ENCODE data around the gene ARHGEF16. TPM values are rescaled to one million over a fixed set of nuclear protein-coding genes. Genes with fewer than 3 reads are reported as not detected.

Gene ARHGEF16
- total RNA-seq, 2 experiments from 2014 or later, result 0.21 TPM; not detected in 1

- ChIA-PET CTCF (no interaction called here), POLR2A (no interaction called here)
Measured at GRCh38 chr1:3434406-3435110, 19.9 kb upstream of the ARHGEF16 start.

GRCh38 chr1:3435666-3436065 is 18.8 kb upstream of the ARHGEF16 start:
- CTCF ChIA-PET, result no interaction called here
- POLR2A ChIA-PET, result no interaction called here

GRCh38 chr1:3436451-3436850 is 18.0 kb upstream of the ARHGEF16 start:
- CTCF ChIA-PET, result interaction anchor here (1.3 kb wide), 1 partner anchor 16 kb away, joined by 4 read pairs; no protein-coding TSS in a partner anchor
- POLR2A ChIA-PET, result no interaction called here

GRCh38 chr1:3436901-3437300 is 17.6 kb upstream of the ARHGEF16 start:
- POLR2A ChIA-PET, result no interaction called here
- CTCF ChIA-PET, result interaction anchor here (1.3 kb wide), 1 partner anchor 16 kb away, joined by 4 read pairs; no protein-coding TSS in a partner anchor

- POLR2A ChIA-PET, result no interaction called here
- CTCF ChIA-PET, result interaction anchor here (1.1 kb wide), 1 partner anchor 14 kb away, joined by 4 read pairs; no protein-coding TSS in a partner anchor
Measured at GRCh38 chr1:3438661-3439180, 15.7 kb upstream of the ARHGEF16 start.

GRCh38 chr1:3439346-3440299 is 14.8 kb upstream of the ARHGEF16 start:
- ChIA-PET CTCF (interaction anchor here (1.1 kb wide), 1 partner anchor 13 kb away, joined by 4 read pairs; no protein-coding TSS in a partner anchor), POLR2A (no interaction called here)

GRCh38 chr1:3440300-3440681 is 14.2 kb upstream of the ARHGEF16 start:
- POLR2A ChIA-PET, result no interaction called here
- CTCF ChIA-PET, result no interaction called here

- ChIA-PET CTCF (no interaction called here), POLR2A (no interaction called here)
Measured at GRCh38 chr1:3440711-3441409, 13.6 kb upstream of the ARHGEF16 start.

GRCh38 chr1:3441410-3441847 is 13.0 kb upstream of the ARHGEF16 start:
- ChIA-PET POLR2A (no interaction called here), CTCF (no interaction called here)

GRCh38 chr1:3441880-3442279 is 12.6 kb upstream of the ARHGEF16 start:
- CTCF ChIA-PET, result no interaction called here
- POLR2A ChIA-PET, result no interaction called here

GRCh38 chr1:3442331-3442730 is 12.1 kb upstream of the ARHGEF16 start:
- POLR2A ChIA-PET, result no interaction called here
- CTCF ChIA-PET, result no interaction called here

- ChIA-PET CTCF (no interaction called here), POLR2A (no interaction called here)
Measured at GRCh38 chr1:3442901-3443300, 11.6 kb upstream of the ARHGEF16 start.

GRCh38 chr1:3443807-3444206 is 10.7 kb upstream of the ARHGEF16 start:
- CTCF ChIA-PET, result no interaction called here
- POLR2A ChIA-PET, result no interaction called here

- ChIA-PET POLR2A (no interaction called here), CTCF (no interaction called here)
Measured at GRCh38 chr1:3444298-3444697, 10.2 kb upstream of the ARHGEF16 start.

GRCh38 chr1:3444736-3445135 is 9.7 kb upstream of the ARHGEF16 start:
- ChIA-PET CTCF (no interaction called here), POLR2A (no interaction called here)

- ChIA-PET CTCF (interaction anchor here (1.2 kb wide), 1 partner anchor 169 kb away, joined by 4 read pairs; no protein-coding TSS in a partner anchor), POLR2A (no interaction called here)
Measured at GRCh38 chr1:3450202-3450863, 4.1 kb upstream of the ARHGEF16 start.

GRCh38 chr1:3450983-3451382 is 3.5 kb upstream of the ARHGEF16 start:
- ChIA-PET POLR2A (no interaction called here), CTCF (interaction anchor here (1.2 kb wide), 1 partner anchor 168 kb away, joined by 4 read pairs; no protein-coding TSS in a partner anchor)

- ChIA-PET CTCF (interaction anchor here (0.6 to 2.4 kb wide), 21 partner anchors 13 to 963 kb away, joined by 3 to 45 read pairs (median 5); partner anchors contain the start of gene TP73), POLR2A (interaction anchor here (1.5 kb wide), 1 partner anchor 167 kb away, joined by 4 read pairs; no protein-coding TSS in a partner anchor)
Measured at GRCh38 chr1:3451994-3452865, 2.2 kb upstream of the ARHGEF16 start.
